A673 (cell line): ENCODE results near the gene IFT122. TPM values are rescaled to one million over a fixed set of nuclear protein-coding genes. Genes with fewer than 3 reads are reported as not detected.

Source experiments
- BruUV-seq: library from RNA; stranded (reverse); fragments of 400-500 nt; replicated peaks from 2 replicates; lab custom pipeline; 2021; lab: Mats Ljungman, UMichigan
- CTCF ChIA-PET: fragments of 300-600 bp; sonication (Branson Sonifier 250); formaldehyde crosslinking; loops from one replicate; lab custom pipeline; 2022; ENCODE audit warnings: antibody characterized with exemption; lab: Charles Lee
- POLR2A ChIA-PET: fragments of 300-600 bp; sonication (Branson Sonifier 250); formaldehyde crosslinking; loops from one replicate; lab custom pipeline; 2022; ENCODE audit warnings: antibody characterized with exemption; ENCODE audit not compliant: low non-redundant PET; lab: Charles Lee
- DNase-seq: peaks from one replicate; pipeline ENCODE4 v3.0.0-alpha.2; 2015; ENCODE audit warnings: low spot score
- H3K27ac ChIP-seq: fragments of 200-600 bp; sonication (generic); 2 replicates; pipeline ENCODE4 v1.5.1; 2016; ENCODE audit warnings: mixed run types, low read depth, mild to moderate bottlenecking, mixed read lengths, antibody characterized with exemption, low read length; ENCODE audit not compliant: poor library complexity, severe bottlenecking
- H3K27me3 ChIP-seq: fragments of 200-600 bp; sonication (generic); replicated peaks from 2 replicates; pipeline ENCODE4 v1.6.1; 2017; ENCODE audit warnings: mixed run types, low read depth, mild to moderate bottlenecking, mixed read lengths, antibody characterized with exemption, low read length; ENCODE audit not compliant: insufficient read depth, poor library complexity
- H3K36me3 ChIP-seq: fragments of 200-600 bp; sonication (generic); 2 replicates; pipeline ENCODE4 v1.6.1; 2016; ENCODE audit warnings: mixed run types, mild to moderate bottlenecking, mixed read lengths, antibody characterized with exemption, low read length; ENCODE audit not compliant: insufficient read depth, poor library complexity, severe bottlenecking
- H3K4me1 ChIP-seq: fragments of 200-600 bp; sonication (generic); 2 replicates; pipeline ENCODE4 v1.6.1; 2017; ENCODE audit warnings: mixed run types, mild to moderate bottlenecking, mixed read lengths, antibody characterized with exemption, low read length; ENCODE audit not compliant: insufficient read depth, poor library complexity, severe bottlenecking
- H3K4me3 ChIP-seq: fragments of 200-600 bp; sonication (generic); 2 replicates; pipeline ENCODE4 v1.5.1; 2016; ENCODE audit warnings: low read depth, mixed run types, mild to moderate bottlenecking, mixed read lengths, low read length; ENCODE audit not compliant: poor library complexity, severe bottlenecking
- H3K9me3 ChIP-seq: fragments of 200-600 bp; sonication (generic); 2 replicates; pipeline ENCODE4 v1.6.1; 2016; ENCODE audit warnings: mixed run types, low read depth, mild to moderate bottlenecking, mixed read lengths, antibody characterized with exemption, low read length; ENCODE audit not compliant: poor library complexity, severe bottlenecking
- CTCF ChIP-seq: fragments of 300-800, 200-600 bp; sonication (generic); conservative IDR thresholded peaks from 2 replicates; pipeline ENCODE4 v1.5.1; 2017; ENCODE audit warnings: low read depth, mild to moderate bottlenecking, antibody characterized with exemption, low read length, moderate library complexity, mixed read lengths
- EZH2 ChIP-seq: fragments of 200-600 bp; sonication (generic); IDR thresholded peaks from 2 replicates; pipeline ENCODE4 v1.6.1; 2017; ENCODE audit warnings: borderline replicate concordance, low read depth, mild to moderate bottlenecking, mixed read lengths, antibody characterized with exemption, low read length; ENCODE audit not compliant: poor library complexity, severe bottlenecking
- intact Hi-C: fragments of 100-400 bp; cut with micrococcal nuclease; formaldehyde crosslinking; loops from one replicate; pipeline ENCODE4 v1.10.0; 2022; ENCODE audit not compliant: unreplicated experiment
- total RNA-seq: library from RNA; stranded (reverse); gene quantifications from 2 replicates; pipeline ENCODE4 v1.2.3, GENCODE V29; 2021

IFT122 gene
- total RNA-seq, 1 experiment from 2014 or later: 48.2 TPM

- DNase-seq: no peak
- H3K27ac ChIP-seq: no peak overlapping the region
- POLR2A ChIA-PET: no interaction called here
- no peaks in the 10 kb centered on the region for H3K27me3 ChIP-seq
- H3K4me3 ChIP-seq: no peak overlapping the region
- peaks cover 8% of the 10 kb centered on the region for H3K4me1 ChIP-seq
- no TSS peak for BruUV-seq
- no peaks in the 10 kb centered on the region for H3K9me3 ChIP-seq
- no peak for TF ChIP-seq EZH2
- TF ChIP-seq CTCF: no peak
- peaks cover 61% of the 10 kb centered on the region for H3K36me3 ChIP-seq
- intact Hi-C loops: no loop called here
- CTCF ChIA-PET: no interaction called here
Observed at GRCh38 chr3:129432036-129432435, 8.0 kb upstream of the IFT122 start.

GRCh38 chr3:129432671-129433070 is 7.4 kb upstream of the IFT122 start:
- Histone ChIP-seq H3K27ac (no peak overlapping the region), H3K36me3 (peaks cover 67% of the 10 kb centered on the region), H3K4me1 (peaks cover 8% of the 10 kb centered on the region), H3K27me3 (no peaks in the 10 kb centered on the region), H3K9me3 (no peaks in the 10 kb centered on the region), H3K4me3 (no peak overlapping the region)
- BruUV-seq: no TSS peak
- no peak for DNase-seq
- intact Hi-C loops: no loop called here
- no peak for TF ChIP-seq CTCF
- TF ChIP-seq EZH2: no peak
- ChIA-PET CTCF (no interaction called here), POLR2A (no interaction called here)

GRCh38 chr3:129433565-129433964 is 6.5 kb upstream of the IFT122 start:
- no peak for TF ChIP-seq CTCF
- TF ChIP-seq EZH2: no peak
- Histone ChIP-seq H3K4me1 (peaks cover 13% of the 10 kb centered on the region), H3K9me3 (no peaks in the 10 kb centered on the region), H3K4me3 (no peak overlapping the region), H3K27me3 (no peaks in the 10 kb centered on the region), H3K27ac (no peak overlapping the region), H3K36me3 (peaks cover 71% of the 10 kb centered on the region)
- DNase-seq: no peak
- ChIA-PET POLR2A (no interaction called here), CTCF (no interaction called here)
- no TSS peak for BruUV-seq
- intact Hi-C loops: no loop called here
